HG02759 (cell line): ENCODE results near the gene SMIM21.

ENCODE experiments used
- ATAC-seq: cut with Tn5 transposase; IDR thresholded peaks from one replicate; pipeline ENCODE4 v1.9.1; 2021; ENCODE audit warnings: mild to moderate bottlenecking, moderate library complexity; ENCODE audit not compliant: unreplicated experiment

The SMIM21 gene

GRCh38 chr18:75428490-75428889 is 987 bp upstream of the SMIM21 start:
- ATAC-seq: no peak

- ATAC-seq: no peak
Measured at GRCh38 chr18:75422341-75422910, 5.1 kb downstream of the SMIM21 start.

DNA sequence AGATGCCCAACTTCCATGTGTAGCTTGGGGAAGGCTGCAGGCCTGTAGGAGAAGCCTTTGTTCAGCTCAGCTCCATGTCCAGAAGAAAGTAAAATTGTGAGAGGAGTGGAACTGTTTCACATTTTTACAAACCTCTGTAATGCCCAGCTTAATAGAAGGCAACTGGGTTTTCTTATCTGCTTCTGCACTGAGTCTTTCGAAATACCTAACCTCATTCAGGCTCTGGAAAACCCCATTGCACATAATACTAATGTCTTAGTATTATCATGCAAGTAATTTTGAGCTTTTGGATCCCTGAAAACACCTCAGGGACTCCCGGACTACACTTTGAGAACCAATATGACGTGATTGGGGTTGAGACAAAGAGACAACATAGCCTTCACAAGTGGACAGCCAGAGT is 5.8 kb downstream of the SMIM21 start:
- no peak for ATAC-seq

GRCh38 chr18:75418293-75419005 is 9.1 kb downstream of the SMIM21 start:
- ATAC-seq: no peak

GRCh38 chr18:75410611-75411010 is 16.9 kb downstream of the SMIM21 start:
- ATAC-seq: no peak

DNA sequence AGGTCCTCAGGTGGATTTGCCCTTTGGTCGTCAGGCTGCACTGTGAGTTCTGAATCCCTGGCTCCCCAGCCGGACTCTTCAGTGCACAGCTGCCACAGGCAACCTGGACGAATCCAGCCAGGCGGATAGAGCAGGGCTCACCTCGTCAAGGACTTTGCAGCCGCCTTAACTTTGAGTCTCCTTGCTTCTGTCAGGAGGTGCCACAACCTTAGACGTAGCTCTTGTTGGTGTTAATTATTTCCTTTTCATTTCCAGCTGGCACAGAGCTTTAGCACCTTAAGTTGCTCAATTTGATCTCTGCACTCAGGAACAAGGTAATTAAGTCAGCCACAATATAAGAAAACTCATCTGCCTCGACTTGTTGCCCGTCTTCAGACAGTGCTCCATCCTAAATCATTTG is 17.7 kb downstream of the SMIM21 start:
- ATAC-seq: no peak

GRCh38 chr18:75408554-75409506 is 18.7 kb downstream of the SMIM21 start:
- ATAC-seq: no peak

GRCh38 chr18:75407468-75408437 is 19.8 kb downstream of the SMIM21 start:
- no peak for ATAC-seq

GRCh38 chr18:75406491-75407445 is 20.7 kb downstream of the SMIM21 start:
- no peak for ATAC-seq

- no peak for ATAC-seq
Measured at GRCh38 chr18:75405351-75405750, 22.2 kb downstream of the SMIM21 start.

DNA sequence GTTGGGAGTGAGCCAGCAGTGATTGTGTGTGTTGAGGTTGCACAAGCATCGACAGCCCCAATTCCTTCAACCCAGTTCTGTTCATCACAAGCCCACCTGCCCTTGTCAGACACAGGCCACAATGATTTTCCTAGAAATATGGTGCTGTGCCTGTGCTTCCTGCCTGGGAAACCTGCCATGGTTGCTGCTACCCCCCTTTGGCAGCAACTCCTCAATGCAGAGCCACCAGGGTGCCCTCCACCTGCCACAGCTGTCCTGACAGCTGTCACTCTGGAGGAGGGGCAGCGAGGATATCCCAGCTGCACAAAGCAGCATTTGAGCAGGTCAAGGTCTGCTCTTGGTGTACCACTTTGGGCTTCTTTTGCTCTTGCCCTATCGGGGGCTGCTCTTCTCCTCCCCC is 27.1 kb downstream of the SMIM21 start:
- no peak for ATAC-seq

DNA sequence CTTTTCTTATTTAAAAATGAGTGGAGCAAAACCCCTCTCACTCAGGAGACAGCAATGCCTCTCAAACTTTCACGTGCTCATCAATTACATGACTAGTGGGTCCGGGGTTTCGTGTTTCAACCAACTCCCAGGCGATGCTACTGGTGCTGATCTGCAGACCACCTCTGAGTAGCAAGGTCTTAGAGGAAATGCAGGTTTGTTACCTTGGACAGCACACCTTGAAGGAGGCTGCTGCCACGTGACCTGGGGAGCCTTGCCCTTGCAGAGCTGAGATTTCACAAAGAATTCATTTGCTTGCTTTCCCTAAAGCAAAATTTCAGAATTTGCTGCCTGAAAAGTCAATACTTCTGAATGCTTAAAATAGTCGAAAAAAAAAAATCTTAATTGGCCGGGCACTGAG is 32.4 kb downstream of the SMIM21 start:
- ATAC-seq: no peak

- no peak for ATAC-seq
Measured at GRCh38 chr18:75393721-75394120, 33.8 kb downstream of the SMIM21 start.

DNA sequence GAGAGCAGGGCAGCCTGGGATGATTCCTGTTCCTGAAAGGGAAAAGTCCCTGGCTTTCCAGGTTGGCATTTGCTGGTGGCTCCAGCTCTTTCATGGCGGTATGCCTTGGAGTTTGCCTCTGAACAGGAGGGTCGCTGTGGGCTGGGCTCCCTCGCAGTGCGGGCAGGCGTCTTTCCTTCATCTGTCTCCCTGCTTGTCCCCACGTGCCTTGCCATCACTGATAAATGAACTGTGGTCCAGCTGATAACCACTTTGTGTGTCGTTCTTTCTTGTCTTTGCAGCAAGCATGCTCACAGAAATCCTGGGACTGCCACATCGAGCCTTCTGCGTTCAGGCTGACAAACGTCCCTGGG is 35.3 kb downstream of the SMIM21 start:
- no peak for ATAC-seq

DNA sequence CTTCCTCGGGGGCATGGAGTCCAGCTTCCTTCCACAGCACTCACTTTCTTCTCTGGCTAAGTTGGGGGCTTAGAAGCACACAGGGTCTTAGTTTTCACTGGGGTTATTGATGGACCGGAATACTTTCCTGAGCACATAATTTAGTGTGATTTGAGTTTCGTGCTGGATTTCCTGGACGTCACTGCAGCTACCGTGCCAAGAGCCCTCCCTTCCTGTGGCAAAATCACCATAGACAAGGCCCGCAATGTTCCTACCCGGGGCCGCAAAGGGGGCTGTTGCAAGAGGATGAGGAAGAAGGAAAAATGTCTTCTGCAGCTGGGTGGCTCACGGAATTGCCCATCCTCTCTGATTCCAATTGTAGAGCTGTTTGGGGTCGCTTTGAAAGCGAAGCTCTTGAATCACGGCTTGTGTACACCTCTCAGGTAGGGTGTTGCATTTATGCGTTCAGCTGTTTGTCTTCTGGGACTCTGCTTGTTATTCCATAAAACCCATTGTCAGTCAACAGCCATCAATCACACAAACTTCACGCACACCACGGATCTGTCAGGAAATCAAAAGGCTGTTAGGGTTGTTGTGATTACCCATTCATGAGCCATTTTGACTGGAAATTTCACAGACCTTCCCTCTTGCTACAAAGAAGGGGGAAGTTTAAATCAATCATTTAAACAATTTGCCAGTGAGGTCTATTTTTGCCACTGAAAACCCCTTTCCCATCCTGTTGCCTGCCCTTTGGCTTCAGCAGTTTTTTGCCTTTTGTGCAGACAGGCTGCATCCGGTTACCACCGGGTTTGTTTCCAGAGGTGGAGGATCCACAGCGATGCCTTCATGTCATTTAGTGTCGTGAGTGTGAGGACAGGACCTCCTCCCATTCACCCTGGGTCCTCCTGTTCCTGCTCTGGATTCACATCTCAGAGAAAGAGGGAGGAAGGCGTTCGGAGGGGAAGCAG is 36.0 kb downstream of the SMIM21 start:
- ATAC-seq: no peak

- ATAC-seq: no peak
Measured at GRCh38 chr18:75390854-75391253, 36.6 kb downstream of the SMIM21 start.

DNA sequence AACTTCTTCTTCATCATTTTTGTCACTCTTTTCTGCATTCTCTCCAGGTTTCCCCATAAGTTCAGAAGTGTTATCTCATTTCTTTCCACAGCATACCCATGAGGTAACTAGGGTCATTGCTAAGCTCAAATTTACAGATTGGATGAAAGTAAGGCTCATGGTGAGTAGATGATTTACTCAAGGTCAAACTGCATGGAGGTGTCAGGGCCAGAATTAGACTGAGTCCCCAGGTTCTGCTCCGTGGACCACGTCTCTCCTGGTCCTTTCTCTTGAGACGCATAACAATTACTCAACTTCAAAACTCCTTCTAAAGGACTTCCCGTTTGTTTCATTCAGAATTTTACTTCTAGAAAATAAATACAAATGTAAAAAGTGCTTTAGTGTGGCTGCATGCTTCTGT is 43.4 kb downstream of the SMIM21 start:
- no peak for ATAC-seq
